Fibroblast of skin of left biceps (primary cell): ENCODE measurements around the gene MAGEF1.

Experiments used
- DNase-seq, 2 experiments: peaks; one replicate each; pipeline ENCODE4 v3.0.0-alpha.2; 2013; ENCODE audit warnings: low read depth in 2 of 2

Gene MAGEF1

GRCh38 chr3:184669578-184669977 lies 42.3 kb downstream of the MAGEF1 start:
- DNase-seq: no peak

DNA sequence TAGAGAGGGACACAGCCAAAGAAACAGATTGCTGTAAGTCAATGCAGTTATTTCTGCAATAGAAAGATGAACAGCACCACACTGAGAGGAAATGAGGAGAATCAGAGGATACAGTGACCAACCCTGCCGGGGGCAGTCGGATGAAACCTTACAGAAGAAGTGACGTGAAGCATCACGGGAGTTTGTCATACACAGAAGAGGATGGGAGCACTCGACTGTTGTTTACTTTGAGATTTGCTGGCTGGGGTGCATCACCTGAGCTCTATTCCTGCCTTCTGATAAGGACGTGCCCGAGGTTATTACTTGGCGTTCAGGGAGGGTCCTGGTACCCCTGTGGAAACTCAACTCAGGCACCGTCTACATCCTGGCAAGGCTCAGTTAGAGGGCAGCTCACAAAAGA lies 45.4 kb downstream of the MAGEF1 start:
- no peak for DNase-seq

GRCh38 chr3:184665101-184665500 lies 46.8 kb downstream of the MAGEF1 start:
- DNase-seq: no peak

DNA sequence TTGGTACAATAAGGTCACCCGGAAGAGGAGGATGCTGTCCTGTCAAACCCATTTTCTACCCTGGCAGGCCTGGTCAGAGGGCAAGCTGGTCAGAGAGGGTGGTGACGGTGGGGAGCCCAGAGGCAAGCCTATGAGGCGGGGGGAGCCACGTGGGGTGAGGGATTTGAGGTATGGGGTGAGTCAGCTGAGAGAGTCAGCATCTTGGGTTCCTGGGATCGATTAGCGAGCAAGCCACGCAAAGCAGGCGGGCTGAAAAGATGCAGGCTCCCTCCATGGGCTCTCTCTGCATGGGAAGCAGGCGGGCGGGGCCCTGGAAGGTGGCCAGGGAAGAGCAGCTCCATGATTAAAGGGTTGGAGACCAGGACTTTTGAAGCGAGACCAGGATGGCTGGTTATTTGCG lies 48.1 kb downstream of the MAGEF1 start:
- DNase-seq: peak; percentile 83 to 86

- peak; percentile 40 to 45 for DNase-seq
Measured at GRCh38 chr3:184663356-184663755, 48.5 kb downstream of the MAGEF1 start.

DNA sequence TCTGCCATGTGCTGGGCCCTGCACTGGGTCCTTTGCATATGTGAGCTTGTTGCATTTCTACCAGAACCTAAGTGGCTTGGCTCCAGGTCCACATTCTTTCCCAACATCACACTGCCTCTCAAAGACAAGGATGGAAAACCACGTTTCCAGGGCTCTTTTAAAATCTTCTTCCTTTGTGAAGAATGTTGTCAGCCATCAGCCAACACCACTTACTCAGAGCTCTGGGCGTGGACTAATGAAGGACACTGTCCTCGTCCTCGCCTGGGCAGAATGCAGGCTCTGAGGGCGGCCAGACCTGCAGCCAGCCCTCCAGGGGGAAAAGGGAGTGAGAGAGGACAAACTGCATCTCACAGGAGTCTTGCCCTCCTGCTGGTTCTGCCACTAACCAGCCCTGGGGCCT lies 49.7 kb downstream of the MAGEF1 start:
- DNase-seq: no peak

DNA sequence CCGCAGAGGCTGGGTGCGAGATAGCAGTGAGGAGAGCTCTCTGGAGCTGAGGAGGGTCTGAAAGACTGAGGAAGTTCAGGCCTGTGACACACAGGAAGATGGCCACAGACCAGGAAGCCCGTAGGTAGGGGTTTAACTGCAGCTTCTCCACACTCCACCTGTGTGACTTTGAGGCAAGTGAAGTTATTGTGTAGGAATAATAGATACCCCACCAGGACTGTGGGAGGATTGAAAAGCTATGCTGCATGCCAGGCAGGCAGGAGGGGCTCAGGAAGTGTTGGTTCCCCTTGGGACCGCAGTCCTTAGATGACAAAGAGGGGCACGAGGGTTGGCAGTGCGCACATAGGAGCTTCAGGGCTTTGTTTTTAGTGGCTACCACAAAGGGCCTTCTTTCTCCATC lies 50.9 kb downstream of the MAGEF1 start:
- DNase-seq: no peak
